HUDEP-2 (cell line): ENCODE measurements around the gene YIPF1.
"Not testable (repeated sequence)": the region's sequence is repeated elsewhere in the genome, so short reads cannot be mapped to it uniquely, and the experiment has no call there.

Source experiments
- DNase-seq, 76 experiments: peaks; one replicate each; lab custom pipeline; 2025; ENCODE audit not compliant: unreplicated experiment in 76 of 76; lab: John Stamatoyannopoulos, UW

The YIPF1 gene

DNA sequence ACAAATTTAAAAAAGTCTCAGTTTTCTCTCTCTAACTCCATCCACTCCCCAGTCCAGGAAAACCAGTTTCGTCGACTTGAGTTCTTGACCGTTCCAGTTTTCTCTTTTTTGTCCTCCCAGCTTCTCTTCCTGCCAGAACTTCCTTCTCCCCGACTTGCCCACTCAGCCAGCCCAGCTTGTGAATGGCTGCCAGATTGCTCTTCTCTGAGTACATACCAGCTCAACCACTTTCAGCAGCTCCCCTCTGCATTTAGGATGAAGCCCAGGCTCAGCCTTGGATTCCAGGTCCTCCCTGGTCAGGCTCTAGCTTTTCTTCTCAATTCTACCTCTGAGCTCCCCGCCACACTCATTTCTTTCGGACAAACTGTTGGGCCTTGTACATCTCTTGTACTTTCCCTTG is 5.8 kb upstream of the YIPF1 start:
- DNase-seq = no peak

DNA sequence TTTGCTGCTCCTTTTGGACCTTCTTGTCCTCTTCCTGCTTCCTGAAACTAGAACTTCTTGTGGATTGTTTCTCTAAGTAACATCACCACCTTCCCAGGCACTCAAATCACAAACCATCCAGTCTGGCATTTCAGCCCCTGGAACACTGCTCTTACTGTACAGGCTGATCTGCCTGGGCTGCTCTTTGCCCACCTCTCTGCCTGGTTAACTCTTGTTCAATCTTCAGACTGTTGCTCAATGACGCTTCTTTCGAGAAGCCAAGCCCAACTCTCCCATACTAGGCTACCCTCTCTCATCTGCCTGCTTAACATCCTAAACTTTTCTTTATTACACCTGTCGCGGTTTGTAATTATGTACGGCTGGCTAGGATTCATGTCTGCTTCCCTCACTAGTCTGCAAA is 5.0 kb upstream of the YIPF1 start:
- DNase-seq = no peak

DNA sequence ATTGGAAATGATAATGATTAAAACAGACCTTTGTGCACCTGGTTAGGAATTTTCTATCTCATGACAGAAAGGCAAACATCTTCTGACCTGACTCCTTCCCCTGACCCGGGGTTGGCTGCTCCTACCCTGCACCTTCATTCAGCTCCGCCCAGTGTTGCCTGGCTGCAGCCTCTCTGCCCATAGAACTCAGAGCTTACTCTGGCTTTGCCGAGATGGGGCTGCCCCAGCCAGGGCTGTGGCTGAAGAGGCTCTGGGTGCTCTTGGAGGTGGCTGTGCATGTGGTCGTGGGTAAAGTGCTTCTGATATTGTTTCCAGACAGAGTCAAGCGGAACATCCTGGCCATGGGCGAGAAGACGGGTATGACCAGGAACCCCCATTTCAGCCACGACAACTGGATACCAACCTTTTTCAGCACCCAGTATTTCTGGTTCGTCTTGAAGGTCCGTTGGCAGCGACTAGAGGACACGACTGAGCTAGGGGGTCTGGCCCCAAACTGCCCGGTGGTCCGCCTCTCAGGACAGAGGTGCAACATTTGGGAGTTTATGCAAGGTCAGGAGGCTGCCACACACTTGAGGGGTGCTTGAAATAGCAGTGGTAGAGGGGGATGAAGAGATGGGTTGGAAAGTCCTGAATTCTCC is 4.5 kb upstream of the YIPF1 start, which contains the start of gene DIO1:
Gene DIO1 (plus strand): TSS at position 189 of the 638 bp plus-strand sequence. CDS start 24 bp downstream, at position 213.
- no peak for DNase-seq

DNA sequence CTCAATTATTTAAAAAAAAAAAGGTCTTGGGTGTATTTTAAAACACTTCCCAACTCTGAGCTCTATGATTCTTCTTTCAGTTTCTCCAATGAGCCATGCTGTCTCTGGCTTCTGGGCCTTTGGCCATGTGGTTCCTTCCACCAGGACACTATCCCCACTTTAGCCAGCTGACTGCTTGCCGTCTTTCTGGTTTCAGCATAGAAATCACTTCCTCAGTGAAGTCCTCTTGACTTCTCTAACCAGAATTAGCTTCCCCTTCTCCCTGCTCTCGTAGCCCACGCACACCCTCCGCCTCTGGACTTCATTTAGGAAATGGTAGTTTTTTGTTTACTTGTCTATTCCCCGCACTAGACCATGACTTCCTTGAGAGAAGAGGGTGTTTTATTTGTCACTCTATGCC is 3.3 kb upstream of the YIPF1 start:
- DNase-seq = no peak

DNA sequence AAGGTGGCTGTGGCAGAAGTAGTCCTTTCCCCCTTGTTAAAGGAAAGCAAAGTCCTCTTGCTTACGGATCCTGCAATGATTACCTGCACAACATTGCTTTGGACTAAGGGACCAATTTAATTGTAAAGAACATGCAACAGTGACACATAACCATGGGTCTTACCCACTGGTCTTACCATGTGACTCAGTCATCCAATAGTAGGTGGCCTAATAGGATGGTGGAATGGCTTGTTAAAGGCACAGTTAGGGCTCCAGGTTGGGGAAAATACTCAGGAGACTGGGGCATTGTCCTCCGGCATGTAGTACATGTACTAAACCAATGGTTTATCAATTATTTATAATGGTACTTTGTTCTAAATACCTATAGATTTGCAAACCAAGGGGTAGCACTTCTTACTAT is 2.1 kb upstream of the YIPF1 start:
- DNase-seq = no peak

DNA sequence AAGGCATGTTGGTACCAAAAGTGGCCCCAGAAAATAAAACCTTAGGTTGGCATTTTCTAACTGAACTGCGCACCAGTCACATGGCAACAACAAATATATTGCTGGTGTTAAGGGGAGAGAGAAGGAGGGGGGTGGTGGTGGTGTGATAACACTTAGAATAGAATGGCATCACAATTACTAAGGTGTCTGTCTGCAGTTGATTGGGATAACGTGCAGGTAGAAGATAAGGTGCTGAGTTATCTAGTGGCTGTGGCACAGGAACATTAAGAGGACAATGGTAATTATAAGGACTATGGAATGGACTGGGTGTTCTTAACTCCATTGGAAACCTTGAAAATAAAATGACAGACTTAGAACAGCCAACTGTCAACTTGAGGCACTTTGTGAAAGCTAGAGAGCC is 1.4 kb upstream of the YIPF1 start:
- DNase-seq = peak in 3 of 76 experiments; percentile 2 to 7 (median 3)

DNA sequence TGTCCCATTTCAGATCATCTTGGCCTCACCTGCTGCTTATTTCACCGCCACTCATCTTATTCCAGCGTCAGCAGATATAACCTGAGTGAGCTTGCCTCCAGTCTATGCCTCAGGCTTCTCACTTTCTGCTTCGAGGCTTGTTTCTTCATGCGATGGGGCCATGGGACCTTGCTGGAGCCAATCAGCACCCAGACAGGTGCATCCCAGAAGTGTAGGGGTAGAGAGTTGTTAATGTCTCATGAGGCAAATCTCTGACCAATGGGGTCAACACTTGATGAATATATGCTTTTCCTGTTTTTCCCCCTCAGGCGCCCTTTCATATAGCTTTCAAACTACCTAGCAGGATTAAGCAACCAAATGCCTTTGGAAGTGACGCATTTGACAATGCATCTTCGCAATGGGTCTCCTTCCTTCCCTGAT is 935 bp upstream of the YIPF1 start:
- DNase-seq = peak in 1 of 76 experiments; percentile 4

DNA sequence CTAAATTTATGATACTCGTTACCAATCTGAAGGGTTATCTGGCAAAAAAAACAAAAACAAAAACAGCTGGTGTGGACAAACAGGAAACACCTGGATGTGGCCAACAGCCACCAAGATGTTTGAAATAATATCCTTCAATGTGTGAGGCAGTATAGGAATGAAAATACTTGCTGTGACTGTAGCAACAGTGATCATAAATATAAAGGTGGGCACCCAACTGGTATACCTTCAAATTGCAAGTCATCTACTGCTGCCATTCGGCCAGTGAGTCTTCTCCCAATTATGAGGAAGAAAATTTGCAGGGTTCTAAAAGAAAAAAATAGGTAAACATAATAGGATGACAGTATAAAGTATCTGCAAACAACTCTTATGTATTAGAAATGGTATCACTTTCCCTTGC is 916 bp downstream of the YIPF1 start:
- no peak for DNase-seq

DNA sequence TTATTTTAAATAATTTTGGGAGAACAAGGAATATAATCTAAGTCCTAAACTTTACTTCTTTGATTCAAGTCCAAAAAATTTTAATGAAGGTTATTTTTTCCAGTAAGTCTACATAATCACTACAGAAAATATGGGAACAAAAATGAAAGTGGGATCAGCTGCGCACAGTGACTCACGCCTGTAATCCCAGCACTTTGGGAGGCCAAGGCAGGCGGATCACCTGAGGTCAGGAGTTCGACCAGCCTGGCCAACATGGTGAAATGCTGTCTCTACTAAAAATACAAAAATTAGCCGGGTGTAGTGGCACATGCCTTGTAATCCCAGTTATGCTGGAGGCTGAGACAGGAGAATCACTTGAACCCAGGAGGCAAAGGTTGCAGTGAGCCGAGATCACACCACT is 6.0 kb downstream of the YIPF1 start:
- not testable (repeated sequence) for DNase-seq

DNA sequence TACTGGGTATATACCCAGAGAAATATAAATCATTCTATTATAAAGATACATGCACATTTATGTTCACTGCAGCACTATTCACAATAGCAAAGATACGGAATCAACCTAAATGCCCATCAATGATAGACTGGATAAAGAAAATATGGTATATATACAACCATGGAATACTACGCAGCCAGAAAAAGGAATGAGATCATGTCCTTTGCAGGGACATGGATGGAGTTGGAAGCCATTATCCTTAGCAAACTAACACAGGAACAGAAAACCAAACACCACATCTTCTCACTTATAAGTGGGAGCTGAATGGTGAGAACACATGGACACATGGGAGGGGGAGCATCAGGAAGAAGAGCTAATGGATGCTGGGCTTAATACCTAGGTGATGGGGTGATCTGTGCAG is 7.7 kb downstream of the YIPF1 start:
- not testable (repeated sequence) for DNase-seq

DNA sequence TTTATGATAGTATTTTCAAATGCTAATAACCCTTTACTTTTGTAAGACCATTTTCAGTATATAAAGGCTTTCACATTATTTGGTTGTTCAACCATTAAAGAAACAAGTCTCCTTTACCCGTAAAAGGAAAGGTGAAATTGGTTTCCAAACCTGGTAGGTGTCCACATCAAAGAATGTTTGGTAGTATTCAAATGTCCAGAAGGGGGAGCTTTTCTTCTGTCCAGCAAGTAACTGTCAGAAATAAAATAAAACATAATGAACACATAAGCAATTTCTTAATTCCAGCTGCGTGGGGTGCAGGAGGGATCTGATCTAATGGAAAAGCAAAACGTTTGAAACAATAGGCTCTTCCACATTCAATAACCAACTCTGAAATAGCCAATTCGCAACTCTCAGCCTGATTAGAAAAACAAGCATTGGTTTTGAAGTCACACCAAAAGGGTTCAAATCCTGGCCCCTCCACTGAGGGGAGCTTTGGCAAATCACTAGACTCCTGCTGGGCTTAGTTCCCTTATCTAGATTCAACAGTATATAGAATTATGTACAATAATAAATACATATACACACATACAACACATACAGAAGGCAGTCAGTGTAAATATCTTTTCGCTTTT is 11.0 kb downstream of the YIPF1 start:
- DNase-seq = peak in 21 of 76 experiments; percentile 3 to 44 (median 21)

DNA sequence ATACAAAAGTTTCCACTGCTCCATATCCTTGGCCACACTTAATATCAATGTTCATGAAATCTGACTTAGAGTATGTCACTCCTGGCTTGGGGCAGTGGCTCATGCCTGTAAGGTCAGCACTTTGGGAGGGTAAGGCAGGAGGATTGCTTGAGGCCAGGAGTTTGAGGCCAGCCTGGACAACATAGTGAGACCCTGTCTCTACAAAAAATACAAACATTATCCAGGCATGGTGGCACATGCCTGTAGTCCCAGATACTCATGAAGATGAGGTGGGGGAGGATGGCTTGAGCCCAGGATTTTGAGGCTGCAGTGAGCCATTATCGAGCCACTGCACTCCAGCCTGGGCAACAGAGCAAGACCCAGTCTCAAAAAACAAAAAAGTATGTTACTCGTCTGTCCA is 14.4 kb downstream of the YIPF1 start:
- not testable (repeated sequence) for DNase-seq

DNA sequence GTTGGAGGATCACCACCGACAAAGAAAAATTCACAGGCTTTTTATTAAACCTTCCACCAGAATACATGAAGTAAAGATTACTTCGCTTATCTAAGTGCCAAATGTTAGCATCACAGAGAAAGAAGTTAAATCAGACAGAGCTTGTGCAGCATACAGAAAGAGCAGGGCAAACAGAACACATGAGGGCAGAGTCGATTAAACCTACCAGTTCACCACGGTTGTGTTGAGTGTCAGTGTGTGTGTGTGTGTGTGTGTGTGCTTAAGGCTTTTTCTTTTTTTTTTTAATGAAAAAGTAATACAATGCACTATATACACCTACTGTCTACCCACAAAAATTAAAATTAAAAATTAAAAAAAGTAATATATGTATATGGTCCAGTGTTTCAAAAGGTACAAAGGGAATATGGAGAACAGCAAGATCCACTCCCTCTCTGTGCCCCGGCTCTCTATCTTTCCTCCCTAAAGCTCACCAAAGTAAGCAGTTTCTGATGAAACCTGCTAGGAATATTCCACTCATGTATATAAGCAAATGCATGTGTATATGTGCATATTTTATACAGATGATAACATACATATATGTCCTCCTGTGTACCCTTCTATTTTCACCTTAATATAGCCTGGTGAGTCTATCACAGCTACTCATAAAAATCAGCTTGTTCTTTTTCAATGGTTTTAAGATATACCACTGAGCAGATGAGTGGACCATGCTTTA is 17.7 kb downstream of the YIPF1 start:
- no peak for DNase-seq

DNA sequence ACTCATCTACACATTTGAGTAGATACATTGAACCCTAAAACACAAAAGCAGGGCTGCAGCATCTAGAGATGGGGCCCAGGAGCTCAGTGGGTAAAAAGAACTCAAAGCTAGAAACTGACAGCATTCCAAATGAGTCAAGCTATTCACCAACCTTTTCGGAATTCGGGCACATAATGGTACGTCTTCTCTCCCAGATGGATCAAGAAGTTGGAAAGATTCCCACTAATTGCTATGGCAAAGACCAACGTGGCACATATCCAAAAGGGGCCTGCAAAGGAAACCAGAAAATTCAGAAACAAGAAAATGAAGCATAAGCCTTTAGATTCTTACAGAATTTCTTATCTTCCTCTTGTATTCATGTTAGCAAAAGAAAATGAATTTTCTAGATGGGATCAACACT is 18.4 kb downstream of the YIPF1 start:
- no peak for DNase-seq

DNA sequence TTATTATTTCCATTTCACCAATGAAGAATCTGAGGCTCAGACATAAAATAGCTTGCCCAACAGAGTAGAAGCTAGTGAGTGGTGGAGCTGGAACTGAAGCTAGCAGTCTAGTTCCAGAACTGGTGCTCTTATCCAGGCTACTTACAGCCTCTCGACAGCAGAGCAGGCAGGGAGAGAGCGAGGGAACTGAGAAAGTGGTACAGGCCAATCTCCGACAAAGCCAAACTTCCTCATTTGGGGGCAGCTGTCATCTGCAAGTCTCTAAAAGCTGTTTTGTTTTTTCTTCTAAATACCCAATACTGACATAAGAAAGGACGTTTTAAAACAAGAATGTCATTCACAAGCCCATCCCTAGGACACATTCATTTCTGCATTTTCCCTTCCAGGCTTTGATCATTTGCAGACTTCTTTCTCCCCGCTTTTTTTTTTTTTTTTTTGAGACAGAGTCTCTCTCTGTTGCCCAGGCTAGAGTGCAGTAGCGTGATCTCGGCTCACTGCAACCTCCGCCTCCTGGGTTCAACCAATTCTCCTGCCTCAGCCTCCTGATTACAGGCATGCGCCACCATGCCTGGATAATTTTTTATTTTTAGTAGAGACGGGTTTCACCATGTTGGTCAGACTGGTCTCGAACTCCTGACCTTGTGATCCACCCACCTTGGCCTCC is 20.0 kb downstream of the YIPF1 start:
- no peak for DNase-seq

DNA sequence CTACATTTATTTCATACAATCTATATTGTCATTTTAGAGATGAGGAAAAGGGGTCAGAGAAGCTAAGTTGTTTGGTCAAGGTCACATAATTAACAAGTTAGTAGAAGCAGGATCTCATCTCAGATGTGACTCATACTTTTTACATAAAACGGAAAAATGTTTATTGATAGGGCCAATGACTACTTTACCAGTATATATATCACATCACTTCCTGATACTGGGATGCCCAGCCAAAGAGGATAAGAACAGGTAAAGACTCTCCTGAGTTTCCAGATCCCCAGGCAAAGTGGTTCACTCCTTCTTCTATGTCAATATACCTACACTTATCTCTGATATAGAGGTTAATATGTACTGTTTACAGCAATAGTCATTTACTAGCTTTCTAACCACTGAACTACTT is 21.0 kb downstream of the YIPF1 start:
- no peak for DNase-seq

DNA sequence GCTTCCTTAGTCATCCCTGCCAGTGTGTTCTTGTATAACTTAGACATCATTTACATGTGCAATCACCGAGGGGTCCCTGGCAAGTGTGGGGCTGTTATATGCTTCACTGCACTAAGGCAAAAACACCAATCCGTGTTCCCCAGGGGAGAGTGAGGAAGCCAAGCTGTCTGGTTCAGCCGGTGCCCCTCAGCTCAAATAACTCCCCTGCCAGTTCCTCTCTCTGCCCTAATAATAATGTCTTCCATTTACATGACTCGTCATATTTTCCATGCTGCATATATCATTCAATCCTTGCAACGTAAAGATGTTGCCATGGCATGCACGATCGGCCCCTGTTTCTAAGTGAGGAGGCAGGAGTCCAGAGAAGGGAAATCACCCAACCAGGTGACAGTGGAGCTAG is 27.1 kb downstream of the YIPF1 start:
- DNase-seq = no peak

DNA sequence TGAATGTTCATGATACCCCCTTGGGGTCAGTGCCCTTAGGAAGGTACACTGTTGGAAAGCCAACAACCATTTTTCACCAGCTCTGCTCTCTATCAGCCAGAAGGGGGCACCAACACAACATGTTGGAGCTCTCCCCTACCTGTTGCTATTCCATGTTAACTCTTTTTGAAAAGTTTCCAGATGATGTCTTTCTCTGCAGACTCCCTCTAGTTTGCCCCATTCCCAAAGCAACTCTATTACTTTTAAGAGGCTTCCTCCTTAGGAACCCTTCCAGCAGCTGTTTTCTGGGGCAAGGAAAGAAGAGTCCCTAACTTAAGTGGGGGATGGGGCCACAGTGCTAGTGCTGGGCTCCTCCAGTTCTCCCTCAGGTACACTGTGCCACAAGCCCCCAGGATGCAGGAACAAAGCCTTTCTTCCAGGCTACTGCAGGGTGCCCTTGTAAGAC is 28.6 kb downstream of the YIPF1 start:
- DNase-seq = peak in 31 of 76 experiments; percentile 4 to 55 (median 24)

DNA sequence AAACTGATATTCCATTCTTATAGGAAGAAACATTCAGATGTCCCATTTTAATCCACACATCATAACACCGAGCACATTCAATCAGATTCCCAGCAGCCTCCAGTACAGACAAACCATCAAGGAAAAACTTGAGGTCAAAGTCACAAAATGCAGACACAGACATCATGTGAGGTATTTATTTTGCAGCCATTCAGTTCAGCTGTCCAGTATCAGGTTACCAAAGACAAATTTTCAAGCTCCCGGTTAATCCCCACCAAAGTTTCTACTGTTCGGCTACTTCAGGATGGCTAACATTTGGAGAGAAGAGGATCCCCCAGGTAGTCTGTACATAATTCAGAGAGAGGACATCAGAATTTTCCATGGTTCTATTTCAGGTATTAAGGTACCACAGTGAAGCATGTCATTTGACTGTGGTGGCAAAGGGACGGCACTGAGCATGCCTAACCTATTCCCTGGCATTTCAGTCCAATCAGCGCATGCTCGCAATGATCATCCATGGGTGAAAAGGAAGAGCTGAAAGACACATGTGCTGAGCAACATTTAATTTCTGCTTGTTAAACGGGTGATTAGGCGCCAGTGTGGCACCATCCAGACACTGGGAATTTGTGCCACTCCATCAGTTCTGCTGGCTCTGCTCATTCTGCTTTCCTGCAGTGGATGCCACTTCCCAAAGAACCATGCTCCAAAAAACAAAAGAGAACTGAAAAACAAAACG is 37.9 kb downstream of the YIPF1 start:
- DNase-seq = no peak

DNA sequence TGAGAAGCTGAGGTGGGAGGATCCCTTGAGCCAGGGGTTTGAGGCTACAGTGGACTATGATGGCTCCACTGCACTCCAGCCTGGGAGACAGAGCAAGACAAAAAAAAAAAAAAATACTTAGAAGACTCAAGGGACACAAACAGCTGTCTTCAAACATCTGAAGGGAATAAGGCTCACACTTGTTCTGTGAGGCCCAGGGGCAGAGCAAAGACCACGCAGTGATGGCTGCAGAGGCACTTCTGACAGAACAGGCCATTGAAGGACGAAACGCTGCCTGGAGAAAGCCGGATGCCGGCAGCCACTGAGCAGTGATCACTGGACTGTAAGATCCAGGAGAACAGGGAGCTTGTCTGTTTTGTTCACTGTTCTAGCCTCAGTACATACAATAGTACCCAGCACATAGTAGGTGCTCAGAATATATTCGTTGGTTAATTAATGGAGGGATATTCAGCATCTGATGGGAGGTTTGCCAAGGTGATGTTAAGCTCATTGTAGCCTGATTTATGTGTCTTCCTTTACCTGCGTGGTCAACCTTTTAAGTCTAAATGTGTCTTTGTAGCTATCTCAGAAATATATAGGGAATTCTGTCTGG is 39.4 kb downstream of the YIPF1 start:
- DNase-seq = no peak
